GM21381 (cell line): ENCODE results near the gene MBNL1.
"Not testable (repeated sequence)": the region's sequence is repeated elsewhere in the genome, so short reads cannot be mapped to it uniquely, and the experiment has no call there.

ENCODE experiments used
- ATAC-seq: cut with Tn5 transposase; IDR thresholded peaks from one replicate; pipeline ENCODE4 v1.9.1; 2021; ENCODE audit warnings: mild to moderate bottlenecking, moderate library complexity; ENCODE audit not compliant: unreplicated experiment

MBNL1 gene

DNA sequence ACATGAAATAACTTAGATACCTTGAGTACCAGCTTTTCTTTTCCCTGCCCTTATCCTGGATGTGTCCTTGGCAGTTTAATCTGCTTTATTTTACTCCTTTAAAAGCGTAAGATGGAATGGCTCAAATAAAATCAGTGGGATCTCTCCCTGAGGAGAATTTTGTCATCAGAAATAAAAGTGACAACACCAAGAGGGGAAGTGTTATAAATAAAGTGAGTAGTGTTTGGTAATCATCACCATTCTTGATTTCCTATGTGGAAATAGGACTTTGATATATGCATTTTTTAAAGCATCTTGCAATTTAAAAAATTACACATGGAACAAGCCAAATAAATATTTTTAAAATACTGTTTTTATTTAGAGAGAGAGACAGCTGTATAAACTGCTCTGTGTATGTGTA is 76.5 kb downstream of the MBNL1 start:
- ATAC-seq = no peak

DNA sequence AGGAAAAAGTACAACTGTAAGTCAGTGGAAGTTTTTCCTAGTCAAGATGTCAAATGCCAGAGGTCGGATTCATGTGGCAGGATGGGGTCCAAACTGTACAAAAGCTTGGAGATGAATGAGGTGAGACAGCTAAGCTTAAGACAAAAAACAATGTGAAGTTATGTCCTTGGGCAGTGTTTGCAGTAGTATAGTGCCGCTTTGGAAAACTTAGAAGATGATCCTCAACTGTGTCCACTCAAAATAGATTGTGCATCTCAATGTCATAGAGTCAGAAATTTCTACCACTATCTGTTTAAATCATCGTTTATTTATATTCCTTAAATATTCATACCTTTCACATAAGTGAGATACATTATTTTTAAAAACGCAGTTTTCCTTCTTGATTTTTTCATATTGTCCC is 77.3 kb downstream of the MBNL1 start:
- ATAC-seq = no peak

DNA sequence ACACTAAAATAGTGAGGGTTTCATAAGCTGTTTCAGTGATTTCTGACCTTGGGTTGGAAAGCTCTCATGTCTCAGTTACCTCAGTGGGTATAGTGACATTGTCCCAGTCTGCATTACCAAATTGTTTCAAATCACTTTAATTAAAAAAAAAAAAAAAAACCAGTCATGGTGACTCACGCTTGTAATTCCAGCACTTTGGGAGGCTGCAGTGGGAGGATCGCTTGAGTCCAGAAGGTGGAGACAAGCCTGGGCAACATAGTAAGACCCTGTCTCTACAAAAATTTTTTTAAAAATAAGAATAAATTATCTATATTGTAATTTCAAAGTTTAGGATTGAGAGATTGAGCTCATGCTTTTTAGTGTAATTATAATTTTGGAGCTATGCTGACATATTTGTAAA is 78.0 kb downstream of the MBNL1 start:
- ATAC-seq = no peak

GRCh38 chr3:152348436-152349177 is 79.9 kb downstream of the MBNL1 start:
- ATAC-seq = no peak

DNA sequence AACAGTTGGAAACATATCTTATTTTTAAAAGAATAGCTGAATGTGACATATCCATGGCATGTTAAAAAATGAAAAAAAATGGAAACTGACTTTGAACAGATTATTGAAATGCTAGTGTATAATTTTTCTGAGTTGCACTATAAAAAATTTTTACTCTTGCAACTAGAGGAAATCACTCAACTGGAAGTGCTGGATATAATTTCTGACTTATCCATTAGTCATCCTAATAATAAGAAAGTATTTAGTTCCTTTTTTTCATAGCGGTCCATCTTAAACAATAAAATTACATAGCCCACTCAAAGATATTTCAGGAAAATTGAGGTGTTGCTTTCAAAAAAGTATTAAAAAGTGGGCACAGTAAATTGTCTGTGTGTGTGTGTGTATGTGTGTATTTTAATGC is 80.7 kb downstream of the MBNL1 start:
- no peak for ATAC-seq

DNA sequence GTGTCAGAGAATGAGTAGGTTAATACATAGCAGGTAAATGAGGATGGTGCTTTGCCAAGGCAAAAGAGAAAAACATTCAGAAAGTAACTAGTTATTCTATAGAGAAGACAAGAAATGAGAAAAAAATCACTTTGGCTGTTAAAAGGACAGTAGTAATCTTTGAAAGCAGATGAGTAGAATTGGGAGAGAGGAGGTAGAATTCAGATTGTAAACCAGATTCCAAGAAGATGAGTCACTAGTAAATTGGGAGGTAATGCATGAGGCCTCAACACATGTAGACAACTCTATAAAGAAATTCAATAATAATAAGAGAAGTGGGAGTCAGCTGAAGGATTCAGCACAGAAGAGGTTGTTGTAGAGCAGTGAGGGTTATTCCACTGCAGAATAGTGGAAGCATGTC is 81.4 kb downstream of the MBNL1 start:
- ATAC-seq = no peak

GRCh38 chr3:152350776-152351175 is 82.0 kb downstream of the MBNL1 start:
- no peak for ATAC-seq

DNA sequence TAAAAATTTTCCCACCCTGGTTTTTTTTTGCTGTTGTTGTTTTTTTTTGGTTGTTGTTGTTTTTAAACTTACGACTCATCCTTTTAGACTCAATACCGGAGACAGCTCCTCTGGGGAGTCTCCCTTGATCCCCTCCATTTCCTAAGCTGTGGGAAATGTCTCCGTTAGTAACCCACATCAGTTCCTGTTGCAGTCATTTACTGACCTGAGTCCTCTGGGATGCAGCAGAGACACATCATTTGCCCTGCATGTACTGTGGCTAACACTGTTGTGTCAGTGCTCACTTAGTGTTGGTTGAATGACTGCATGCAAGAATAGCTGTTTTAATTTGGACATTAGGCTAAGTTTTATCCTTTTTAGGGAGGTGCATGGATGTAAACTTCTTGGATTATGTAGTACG is 83.8 kb downstream of the MBNL1 start:
- no peak for ATAC-seq

GRCh38 chr3:152353578-152353977 is 84.8 kb downstream of the MBNL1 start:
- no peak for ATAC-seq

GRCh38 chr3:152355744-152356665 is 87.3 kb downstream of the MBNL1 start:
- no peak for ATAC-seq

GRCh38 chr3:152356870-152357276 is 88.1 kb downstream of the MBNL1 start:
- peak; percentile 62 for ATAC-seq

GRCh38 chr3:152357587-152357986 is 88.9 kb downstream of the MBNL1 start:
- ATAC-seq = no peak

DNA sequence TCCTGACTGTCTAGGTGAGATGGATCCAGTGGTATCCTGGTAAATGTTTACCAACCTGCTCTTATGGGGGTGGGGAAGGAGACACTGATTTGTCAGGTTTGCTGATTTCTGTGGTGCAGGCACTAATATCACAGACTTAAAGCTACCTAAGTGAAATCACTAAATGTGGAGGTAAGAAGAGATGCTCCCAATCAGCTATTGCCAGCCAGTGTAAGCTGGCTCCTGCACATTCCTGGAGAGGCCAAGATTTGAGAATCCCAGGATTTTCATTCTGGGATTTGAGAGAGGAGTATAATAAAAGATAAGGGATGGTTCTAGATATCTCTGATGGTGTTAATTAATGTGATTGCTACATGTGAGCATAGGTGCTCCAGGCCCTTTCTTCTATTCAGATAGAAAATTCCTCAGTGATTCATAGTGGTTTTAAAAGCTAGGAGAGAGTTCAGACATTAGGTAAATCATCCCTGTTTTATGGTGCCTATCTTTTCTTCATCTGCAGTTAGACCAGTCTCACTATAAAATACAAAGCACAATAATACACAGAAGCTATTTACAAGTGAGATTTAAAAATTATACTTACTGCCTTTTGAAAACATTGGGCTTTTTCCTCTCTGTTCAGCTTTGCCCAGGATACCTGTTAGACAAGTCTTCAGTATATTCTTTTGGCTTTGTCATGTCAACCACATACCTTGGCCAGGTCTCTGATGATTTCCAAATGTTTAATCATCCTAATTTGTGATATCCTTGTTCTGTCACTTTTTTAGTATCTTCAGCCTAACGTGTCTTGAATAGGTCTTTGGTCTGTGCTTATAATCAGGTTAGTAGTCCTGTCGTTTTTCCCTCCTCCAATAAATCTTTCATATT is 90.9 kb downstream of the MBNL1 start:
- no peak for ATAC-seq

GRCh38 chr3:152360302-152360701 is 91.6 kb downstream of the MBNL1 start:
- no peak for ATAC-seq

- no peak for ATAC-seq
Observed at GRCh38 chr3:152360966-152361365, 92.2 kb downstream of the MBNL1 start.

- no peak for ATAC-seq
Observed at GRCh38 chr3:152362086-152362485, 93.4 kb downstream of the MBNL1 start.

GRCh38 chr3:152364237-152364636 is 95.5 kb downstream of the MBNL1 start:
- no peak for ATAC-seq

DNA sequence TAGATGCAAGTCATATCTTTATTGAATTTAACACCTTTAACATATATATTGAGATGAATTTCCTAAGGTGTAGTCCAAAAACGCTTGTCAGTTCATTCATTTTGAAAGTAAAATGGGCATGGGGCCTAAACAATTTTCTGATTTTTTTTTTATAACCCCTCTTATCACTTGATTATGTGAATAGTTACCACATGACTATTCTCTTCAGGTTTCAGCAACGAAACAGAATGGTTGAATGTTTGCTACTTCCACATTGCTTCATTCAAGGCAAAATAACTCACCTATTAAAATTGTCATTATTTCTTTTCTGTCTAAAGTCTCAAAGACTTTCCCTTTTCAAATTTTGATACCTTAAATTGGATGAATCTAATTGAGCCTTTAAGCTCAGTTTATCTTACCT is 96.4 kb downstream of the MBNL1 start:
- ATAC-seq = no peak

GRCh38 chr3:152365766-152366593 is 97.3 kb downstream of the MBNL1 start:
- no peak for ATAC-seq

- ATAC-seq = not testable (repeated sequence)
Observed at GRCh38 chr3:152367192-152367591, 98.5 kb downstream of the MBNL1 start.
